Femur (tissue), 1 donor: Measurements from ENCODE around the gene TEX14.
"Not testable (repeated sequence)": the region's sequence is repeated elsewhere in the genome, so short reads cannot be mapped to it uniquely, and the experiment has no call there.

Experiments
- DNase-seq: peaks from one replicate; pipeline ENCODE4 v3.0.0-alpha.2; 2017

The TEX14 gene

DNA sequence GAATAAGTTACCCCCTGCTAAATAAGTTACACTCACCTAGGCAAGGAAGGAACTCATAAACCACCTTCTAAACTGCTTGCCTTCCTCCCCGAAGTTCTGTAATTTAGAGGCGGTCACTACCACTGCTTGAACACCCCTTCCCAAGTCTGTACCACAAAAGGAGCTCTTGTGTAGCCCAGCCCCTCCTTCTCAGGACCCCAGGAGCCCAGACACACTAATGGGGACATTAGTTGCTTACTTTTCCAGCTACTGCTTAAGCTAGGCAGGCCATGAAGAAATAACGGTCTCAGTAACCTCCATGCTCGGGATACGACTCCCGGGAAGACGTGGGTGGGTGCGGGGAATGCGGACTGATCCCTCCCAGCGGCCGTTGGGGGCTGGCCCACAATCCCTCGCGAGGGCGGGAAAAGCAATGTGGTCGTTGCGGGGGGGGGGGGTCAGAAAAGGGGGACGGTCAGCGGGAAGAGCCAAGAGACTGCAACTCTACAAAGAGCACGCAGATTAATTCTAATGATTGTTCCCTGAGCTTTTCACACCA is at the start of gene TEX14:
Gene TEX14, minus strand, starts transcription at position 345 of the 538 bp plus-strand sequence. CDS start 40,044 bp downstream, outside the sequence.
- no peak for DNase-seq

DNA sequence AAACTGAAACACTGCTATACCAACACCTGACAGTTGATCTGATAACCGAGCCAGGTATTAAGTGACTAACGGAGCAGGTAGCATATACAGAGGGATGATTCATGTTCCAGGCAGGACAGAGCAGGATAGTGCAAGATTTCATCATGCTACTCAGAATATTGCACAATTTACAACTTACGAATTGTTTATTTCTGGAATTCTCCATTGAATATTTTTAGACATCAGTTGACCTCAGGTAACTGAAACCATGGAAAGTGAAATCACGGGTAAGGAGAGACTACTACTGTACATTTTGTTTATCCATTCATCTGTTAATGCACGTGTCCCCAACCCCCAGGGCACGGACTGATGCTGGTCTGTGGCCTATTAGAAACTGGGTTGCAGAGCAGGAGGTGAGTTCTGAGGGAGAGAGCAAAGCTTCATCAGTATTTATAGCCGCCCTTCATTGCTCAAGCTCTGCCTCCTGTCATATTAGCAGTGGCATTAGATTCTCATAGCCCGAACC is 49.3 kb upstream of the TEX14 start:
- DNase-seq = no peak

- DNase-seq = no peak
Observed at GRCh38 chr17:58734811-58735210, 43.0 kb upstream of the TEX14 start.

DNA sequence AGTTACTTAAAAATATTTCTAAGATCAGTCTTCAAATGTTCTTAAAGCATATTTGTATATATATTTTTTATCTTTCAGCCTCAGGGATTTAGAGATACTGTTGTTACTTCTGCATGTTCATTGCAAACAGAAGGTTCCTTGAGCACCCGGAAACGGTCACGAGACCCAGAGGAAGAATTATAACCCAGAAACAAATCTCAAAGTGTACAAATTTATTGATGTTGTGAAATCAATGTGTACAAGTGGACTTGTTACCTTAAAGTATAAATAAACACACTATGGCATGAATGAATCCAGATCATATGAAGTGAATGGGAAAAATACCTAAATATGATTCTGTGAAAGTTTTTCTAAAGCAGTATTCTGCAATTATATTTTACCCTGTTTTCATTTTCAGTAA is 42.2 kb upstream of the TEX14 start:
- DNase-seq = no peak

- no peak for DNase-seq
Observed at GRCh38 chr17:58730937-58731336, 39.1 kb upstream of the TEX14 start.

DNA sequence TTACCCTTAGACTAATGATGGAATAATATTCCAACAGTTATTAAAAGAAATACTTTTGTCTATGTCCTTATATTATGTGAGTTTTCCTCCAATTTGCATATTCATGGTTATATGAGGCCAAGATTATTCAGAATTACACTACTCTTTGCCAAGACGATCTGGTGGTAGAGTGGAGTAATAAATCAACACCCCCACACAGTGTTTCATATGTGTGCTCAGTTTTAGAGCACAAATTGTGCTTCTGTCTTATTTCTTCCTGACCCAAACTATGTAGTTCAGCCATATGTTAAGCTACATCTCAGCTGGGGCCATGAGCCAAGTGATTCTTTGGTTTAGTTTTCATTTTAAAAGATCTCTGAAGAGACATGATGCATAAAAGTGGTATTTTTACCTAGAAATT is 37.0 kb upstream of the TEX14 start:
- no peak for DNase-seq

- no peak for DNase-seq
Observed at GRCh38 chr17:58722696-58723095, 30.9 kb upstream of the TEX14 start.

GRCh38 chr17:58722274-58722673 is 30.4 kb upstream of the TEX14 start:
- DNase-seq = no peak

DNA sequence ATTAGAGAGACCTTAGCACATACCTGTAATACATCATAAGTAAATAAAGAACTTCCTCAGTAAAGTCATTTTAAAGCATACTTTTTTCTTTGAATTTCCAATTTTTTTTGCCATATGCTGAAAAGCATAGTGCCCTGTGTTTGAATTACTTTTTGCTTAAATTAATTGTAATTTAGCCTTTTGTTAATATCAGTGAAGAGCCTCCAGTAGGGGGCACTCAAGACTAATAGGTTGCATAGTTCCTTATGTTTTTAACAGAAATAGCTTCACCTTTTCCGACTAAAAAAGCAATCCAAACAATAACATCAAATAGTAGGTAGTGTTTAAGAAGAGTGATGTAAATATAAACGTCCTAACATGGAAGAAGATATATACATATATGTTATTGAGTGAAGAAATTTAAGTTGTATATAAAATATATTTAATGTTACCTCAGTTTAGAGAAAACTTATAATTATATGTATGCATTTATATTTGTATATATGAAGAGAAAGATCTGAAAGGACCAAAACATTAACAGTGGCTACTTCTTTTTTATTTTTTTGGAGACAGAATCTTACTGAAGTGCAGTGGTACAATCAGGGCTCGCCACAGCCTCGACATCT is 19.2 kb upstream of the TEX14 start:
- DNase-seq = no peak

DNA sequence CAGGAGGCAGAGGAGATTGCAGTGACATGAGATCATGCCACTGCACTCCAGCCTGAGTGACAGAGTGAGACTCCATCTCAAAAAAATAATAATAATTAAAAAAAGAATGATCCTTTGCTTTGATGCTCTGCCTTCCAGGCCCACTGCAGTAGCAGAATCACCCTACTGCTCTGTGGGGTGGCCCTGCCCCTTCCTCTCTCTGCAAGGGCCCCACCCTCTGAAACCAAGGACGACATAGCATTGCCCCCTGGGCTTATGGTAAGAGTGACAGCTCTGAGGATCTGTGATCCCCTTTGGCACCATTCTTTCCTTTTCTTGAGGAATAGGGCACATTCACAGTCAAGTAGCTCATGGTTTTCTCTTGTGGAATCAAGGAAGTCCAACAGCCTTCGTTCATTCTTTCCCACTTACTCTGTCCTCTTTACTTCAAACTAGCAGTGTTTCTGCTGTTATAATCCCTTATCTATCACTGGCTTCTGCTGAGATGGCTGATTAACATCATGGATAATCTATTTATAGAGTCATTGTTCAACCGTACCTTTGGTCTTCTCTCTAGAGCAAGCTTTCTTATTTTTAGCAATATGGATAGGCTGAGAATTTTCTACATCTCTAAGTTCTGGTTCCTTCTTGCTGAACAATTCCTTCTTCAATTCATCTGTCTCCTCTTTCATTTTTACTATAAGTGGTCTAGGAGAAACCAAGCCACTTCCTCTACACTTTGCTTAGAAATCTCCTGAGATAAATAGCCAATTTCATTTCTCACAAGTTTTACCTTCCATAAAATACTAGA is 14.7 kb upstream of the TEX14 start:
- no peak for DNase-seq

- DNase-seq = no peak
Observed at GRCh38 chr17:58703916-58704286, 12.1 kb upstream of the TEX14 start.

DNA sequence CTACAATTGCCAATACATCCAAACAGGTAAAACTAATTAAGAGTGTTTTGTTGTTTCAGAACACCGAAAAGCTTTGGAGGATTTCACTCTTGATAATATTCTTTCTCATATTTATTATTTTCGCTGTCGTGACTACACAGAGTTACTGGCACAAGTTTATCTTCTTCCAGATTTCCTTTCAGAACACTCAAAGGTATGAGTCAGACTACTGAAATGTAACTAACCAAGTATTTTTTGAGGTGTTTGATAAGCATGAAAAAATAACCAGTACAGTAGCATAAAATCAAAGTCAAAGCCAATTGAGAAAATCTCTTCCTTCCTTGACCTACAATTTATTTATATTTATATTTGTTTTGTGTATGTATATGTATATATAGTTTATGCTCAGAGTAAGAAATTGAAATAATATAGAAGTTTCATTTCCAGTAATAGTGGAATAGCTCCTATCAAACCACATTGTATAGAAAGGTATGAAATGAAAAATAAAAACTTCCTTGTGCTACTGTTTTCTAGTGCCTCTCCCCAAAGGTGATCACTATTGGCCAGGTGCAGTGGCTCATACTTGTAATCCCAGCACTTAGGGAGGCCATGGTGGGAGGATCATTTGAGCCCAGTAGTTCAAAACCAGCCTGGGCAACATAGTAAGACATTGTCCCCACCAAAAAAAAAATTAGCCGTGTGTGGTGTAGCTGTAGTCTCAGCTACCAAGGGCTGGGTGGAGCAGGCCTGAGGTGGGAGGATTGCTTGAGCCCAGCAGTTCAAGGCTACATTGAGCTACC is 11.5 kb upstream of the TEX14 start:
- no peak for DNase-seq

DNA sequence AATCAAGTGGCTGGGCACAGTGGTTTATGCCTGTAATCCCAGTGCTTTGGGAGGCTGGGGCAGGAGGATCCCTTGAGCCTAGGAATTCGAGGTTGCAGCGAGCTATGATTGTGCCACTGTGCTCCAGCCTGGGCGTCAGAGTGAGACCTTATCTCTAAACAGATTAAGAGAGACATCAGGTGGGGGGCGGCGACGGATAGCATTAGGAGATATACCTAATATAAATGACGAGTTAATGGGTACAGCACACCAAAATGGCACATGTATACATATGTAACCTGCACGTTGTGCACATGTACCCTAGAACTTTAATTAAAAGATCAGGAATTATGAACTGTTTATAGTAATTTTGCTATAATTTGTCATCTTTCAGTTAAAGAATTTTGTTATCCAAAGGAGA is 10.9 kb upstream of the TEX14 start:
- DNase-seq = no peak

- no peak for DNase-seq
Observed at GRCh38 chr17:58702045-58702476, 10.2 kb upstream of the TEX14 start.

DNA sequence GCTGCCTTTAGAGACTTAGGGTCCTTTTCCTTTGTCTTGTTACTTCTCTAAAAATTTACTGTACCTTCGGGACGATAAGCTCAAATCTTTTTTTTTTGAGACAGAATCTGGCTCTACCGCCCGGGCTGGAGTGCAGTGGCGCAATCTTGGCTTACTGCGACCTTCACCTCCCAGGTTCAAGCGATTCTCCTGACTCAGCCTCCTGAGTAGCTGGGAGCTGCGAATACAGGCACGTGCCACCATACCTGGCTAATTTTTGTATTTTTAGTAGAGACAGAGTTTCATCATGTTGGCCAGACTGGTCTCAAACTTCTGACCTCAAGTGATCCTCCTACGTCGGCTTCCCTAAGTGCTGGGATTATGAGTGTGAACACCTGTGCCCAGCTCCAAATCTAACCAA is 7.9 kb upstream of the TEX14 start:
- no peak for DNase-seq

DNA sequence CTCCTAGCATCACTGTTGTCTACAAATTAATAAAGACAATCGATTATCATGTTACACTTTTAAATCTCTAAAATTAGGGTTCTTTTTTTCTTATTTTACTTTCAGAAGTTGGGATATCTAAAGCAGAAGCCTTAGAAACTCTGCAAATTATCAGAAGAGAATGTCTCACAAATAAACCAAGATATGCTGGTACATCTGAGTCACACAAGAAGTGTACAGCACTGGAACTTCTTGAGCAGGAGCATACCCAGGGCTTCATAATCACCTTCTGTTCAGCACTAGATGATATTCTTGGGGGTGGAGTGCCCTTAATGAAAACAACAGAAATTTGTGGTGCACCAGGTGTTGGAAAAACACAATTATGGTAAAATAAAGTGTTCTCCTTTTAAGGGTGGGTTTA is 3.0 kb upstream of the TEX14 start:
- DNase-seq = no peak

DNA sequence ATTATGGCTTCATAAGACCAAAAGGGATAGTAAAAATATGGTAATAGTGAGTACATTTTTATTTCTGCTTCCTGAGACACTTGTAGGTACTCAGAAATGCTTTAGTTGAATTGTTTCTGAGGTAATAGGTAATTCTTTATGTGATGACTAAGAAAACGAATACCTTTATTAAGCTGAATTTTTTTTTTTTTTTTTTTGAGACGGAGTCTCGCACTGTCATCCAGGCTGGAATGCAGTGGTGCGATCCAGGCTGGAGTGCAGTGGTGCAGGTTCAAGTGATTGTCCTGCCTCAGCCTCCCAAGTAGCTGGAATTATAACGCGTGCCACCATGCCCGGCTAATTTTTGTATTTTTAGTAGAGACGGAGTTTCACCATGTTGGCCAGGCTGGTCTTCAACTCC is 2.5 kb upstream of the TEX14 start:
- DNase-seq = no peak

GRCh38 chr17:58693751-58694150 is 1.9 kb upstream of the TEX14 start:
- DNase-seq = no peak

GRCh38 chr17:58693208-58693607 is 1.4 kb upstream of the TEX14 start:
- DNase-seq = no peak

- peak; percentile 92 for DNase-seq
Observed at GRCh38 chr17:58692239-58693055, 602 bp upstream of the TEX14 start, which contains the start of gene RAD51C. TSS of gene RAD51C (plus strand) at chr17:58692602. CDS start at chr17:58692644, 42 bp downstream.

DNA sequence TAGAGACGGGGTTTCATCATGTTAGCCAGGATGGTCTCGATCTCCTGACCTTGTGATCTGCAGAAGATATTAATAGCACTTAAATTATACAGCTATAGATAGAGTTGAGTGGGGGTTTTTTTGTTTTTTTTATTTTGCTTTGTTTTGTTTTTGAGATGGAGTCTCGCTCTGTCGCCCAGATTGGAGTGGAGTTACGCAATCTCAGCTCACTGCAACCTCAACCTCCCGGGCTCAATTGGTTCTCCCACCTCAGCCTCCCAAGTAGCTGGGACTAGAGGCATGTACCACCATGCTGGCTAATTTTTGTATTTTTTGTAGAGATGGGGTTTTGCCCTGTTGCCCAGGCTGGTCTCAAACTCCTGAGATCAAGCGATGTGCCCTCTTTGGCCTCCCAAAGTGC is 1.8 kb downstream of the TEX14 start:
- not testable (repeated sequence) for DNase-seq

DNA sequence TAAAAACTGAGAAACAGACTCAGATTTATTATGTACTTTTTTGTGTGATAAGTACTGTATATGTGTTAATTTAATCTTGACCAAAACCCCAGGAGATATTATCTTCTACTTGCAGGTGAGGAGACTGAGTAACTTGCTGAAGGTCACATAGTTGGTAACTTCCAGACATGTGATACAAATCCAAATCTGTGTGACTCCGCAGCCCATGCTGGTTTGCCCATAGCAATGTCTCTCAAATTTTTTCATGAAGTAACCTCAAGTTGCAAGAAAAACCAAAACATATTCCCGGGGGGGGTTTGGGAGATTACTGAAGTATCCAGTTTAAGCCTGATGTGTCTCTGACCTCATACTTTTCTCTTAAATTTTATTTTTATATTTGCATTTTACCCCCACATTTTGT is 3.3 kb downstream of the TEX14 start:
- no peak for DNase-seq
